Measurements from ENCODE around the gene NUP210L.
A peak's percentile ranks its signal among the peaks of the same experiment; 100 is the strongest.

The NUP210L gene

DNA sequence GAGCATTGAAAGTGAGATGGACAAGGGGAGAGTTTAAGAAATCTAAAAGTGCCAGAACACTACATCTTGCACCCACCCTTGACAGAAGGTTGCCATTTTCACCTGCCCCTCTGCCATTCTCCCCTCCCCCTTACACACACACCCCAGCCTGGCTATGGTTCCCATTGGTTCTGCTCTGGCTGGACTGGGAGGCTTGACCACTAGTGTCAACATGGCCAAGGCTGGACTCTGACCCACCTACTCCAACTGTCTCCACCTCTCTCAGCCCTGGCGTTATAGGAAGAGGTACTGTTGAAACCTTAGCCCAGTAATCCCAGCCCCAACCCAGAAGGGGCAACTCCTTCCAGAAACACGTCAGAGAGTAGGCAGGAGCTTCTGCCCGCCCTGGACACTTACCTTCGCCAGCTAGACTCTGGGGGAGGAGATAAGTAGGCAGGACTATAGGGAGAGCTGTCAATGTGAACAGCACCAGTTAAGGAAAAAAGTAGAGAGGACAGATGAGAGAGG is 201.0 kb downstream of the NUP210L start:
- CTCF ChIA-PET: interaction anchor here (0.9 to 1.7 kb wide), 6 partner anchors 8 to 33 kb away, joined by 3 to 6 read pairs (median 4); partner anchors contain the start of genes CREB3L4, RAB13 and SLC39A1
- POLR2A ChIA-PET: interaction anchor here (1.1 kb wide), 1 partner anchor 9 kb away, joined by 5 read pairs; the partner anchor contains the start of gene SLC39A1
- no peak for TF ChIP-seq CTCF (IDR thresholded peaks at IDR 0.05; ENCODE audit: control extremely low read depth, extremely low read depth, low read depth, missing control alignments)
- no peak for DNase-seq (ENCODE audit: extremely low spot score)

- no peak for TF ChIP-seq CTCF (IDR thresholded peaks at IDR 0.05; ENCODE audit: control extremely low read depth, extremely low read depth, low read depth, missing control alignments)
- ChIA-PET POLR2A (no interaction called here), CTCF (no interaction called here)
- DNase-seq (ENCODE audit: extremely low spot score): no peak
Measured at GRCh38 chr1:153951801-153952200, 203.1 kb downstream of the NUP210L start.

GRCh38 chr1:153951183-153951582 is 203.7 kb downstream of the NUP210L start:
- DNase-seq (ENCODE audit: extremely low spot score): no peak
- no peak for TF ChIP-seq CTCF (IDR thresholded peaks at IDR 0.05; ENCODE audit: control extremely low read depth, extremely low read depth, low read depth, missing control alignments)
- CTCF ChIA-PET: no interaction called here
- POLR2A ChIA-PET: no interaction called here

GRCh38 chr1:153946622-153947241 is 208.1 kb downstream of the NUP210L start, which contains the start of gene DENND4B:
Gene DENND4B, minus strand, starts transcription at chr1:153946718. Its CDS starts 2,344 bp downstream, at chr1:153944374.
- ChIA-PET POLR2A (interaction anchor here (0.6 to 3.7 kb wide), 13 partner anchors 8 to 224 kb away, joined by 3 to 16 read pairs (median 4); partner anchors contain the start of genes CRTC2, GATAD2B and JTB), CTCF (interaction anchor here (0.7 to 9.0 kb wide), 30 partner anchors 9 to 216 kb away, joined by 3 to 108 read pairs (median 4); partner anchors contain the start of genes CREB3L4, CRTC2, GATAD2B and JTB)
- TF ChIP-seq CTCF (IDR thresholded peaks at IDR 0.05; ENCODE audit: control extremely low read depth, extremely low read depth, low read depth, missing control alignments): peak; percentile 96
- DNase-seq (ENCODE audit: extremely low spot score): peak; percentile 91

DNA sequence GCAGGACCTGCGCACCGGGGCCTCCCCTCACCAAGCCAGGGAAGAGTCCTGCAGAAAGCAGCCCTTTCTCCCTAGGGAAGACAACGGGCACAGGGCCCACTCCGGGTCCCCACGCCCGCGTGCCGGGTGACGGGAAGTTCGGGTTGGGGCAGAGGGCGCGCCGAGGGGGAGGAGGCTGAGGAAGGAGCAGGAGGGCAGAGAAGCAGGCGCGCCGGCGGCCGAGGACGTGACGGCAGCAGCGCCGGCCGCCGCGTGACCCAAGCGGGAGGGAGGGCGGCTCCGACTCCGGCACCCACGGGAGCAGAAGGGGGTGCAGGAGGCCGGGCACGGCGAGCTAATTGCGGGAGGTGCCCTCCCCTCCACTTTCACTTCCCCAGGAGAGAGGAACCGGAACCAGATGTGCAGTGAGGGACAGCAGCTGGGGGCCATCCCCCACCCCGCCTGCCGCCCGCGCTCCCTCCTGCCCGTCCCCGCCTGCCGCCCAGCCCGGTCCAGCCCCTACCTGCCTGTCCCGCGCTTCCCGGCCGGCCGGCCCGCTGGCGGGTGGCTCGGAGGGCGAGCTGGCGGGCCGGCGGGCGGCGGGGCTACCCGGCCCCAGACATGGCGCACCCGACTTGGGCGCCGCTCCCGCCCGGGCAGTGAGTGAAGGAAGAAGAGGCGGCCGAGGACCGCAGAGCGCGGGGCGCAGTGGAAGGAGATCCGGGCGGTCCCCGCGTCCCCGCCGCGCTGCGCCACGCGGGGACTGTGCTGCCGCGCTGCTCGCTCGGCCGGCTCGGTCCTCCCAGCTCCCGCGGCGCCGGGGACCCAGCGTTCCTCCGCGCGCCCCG is 208.9 kb downstream of the NUP210L start:
- DNase-seq (ENCODE audit: extremely low spot score): peak; percentile 93

More for the DNA sequence above, 208.9 kb downstream of the NUP210L start:
- no peak for TF ChIP-seq CTCF (IDR thresholded peaks at IDR 0.05; ENCODE audit: control extremely low read depth, extremely low read depth, low read depth, missing control alignments)
- POLR2A ChIA-PET: interaction anchor here (0.6 to 3.7 kb wide), 13 partner anchors 9 to 223 kb away, joined by 3 to 16 read pairs (median 4); partner anchors contain the start of genes CRTC2, GATAD2B and JTB
- CTCF ChIA-PET: interaction anchor here (0.7 to 9.0 kb wide), 27 partner anchors 8 to 215 kb away, joined by 3 to 108 read pairs (median 5); partner anchors contain the start of genes CREB3L4, CRTC2, GATAD2B and JTB
